T-helper 17 cell (primary cell): ENCODE measurements around the gene AFF1. TPM values are rescaled to one million over a fixed set of nuclear protein-coding genes. Genes with fewer than 3 reads are reported as not detected.

ENCODE experiments used
- ATAC-seq: fragments of 150-1000 bp; cut with Tn5 transposase; 2 replicates; pipeline ENCODE4 v1.10.0; 2021; ENCODE audit warnings: mild to moderate bottlenecking, moderate library complexity
- DNase-seq, 3 donors: peaks; one replicate each; pipeline versions ENCODE4 v3.0.0 to v3.0.0-alpha.2; 2020 to 2021
- H3K9me3 ChIP-seq: one replicate; pipeline ENCODE4 v1.7.0; 2013; ENCODE audit warnings: low read length, mild to moderate bottlenecking; ENCODE audit not compliant: control insufficient read depth, poor library complexity, severe bottlenecking
- H3K27ac Mint-ChIP-seq: one replicate; pipeline ENCODE4 v1.8.0; 2022; ENCODE audit warnings: mild to moderate bottlenecking, moderate library complexity, mixed read lengths
- H3K27me3 Mint-ChIP-seq: one replicate; pipeline ENCODE4 v1.8.0; 2022; ENCODE audit warnings: mixed read lengths
- H3K36me3 Mint-ChIP-seq: one replicate; pipeline ENCODE4 v1.8.0; 2022; ENCODE audit warnings: low read depth, mixed read lengths
- H3K4me1 Mint-ChIP-seq: one replicate; pipeline ENCODE4 v1.8.0; 2022; ENCODE audit warnings: mild to moderate bottlenecking, mixed read lengths
- H3K4me3 Mint-ChIP-seq: one replicate; pipeline ENCODE4 v1.8.0; 2022; ENCODE audit warnings: mild to moderate bottlenecking, moderate library complexity, mixed read lengths
- total RNA-seq, 4 donors: library from RNA in 2 of 4; stranded (reverse) in 2 of 4; gene quantifications; one replicate each; pipeline ENCODE4 v1.2.3 and lab custom pipeline; 2022 to 2026

The AFF1 gene
- total RNA-seq, 2 donors from 2014 or later = 105 to 121 TPM

- Mint-ChIP-seq H3K4me1 (peaks cover 4% of the 10 kb centered on the region), H3K4me3 (no peak overlapping the region), H3K27ac (no peak overlapping the region), H3K27me3 (no peaks in the 10 kb centered on the region), H3K36me3 (peaks cover 4% of the 10 kb centered on the region)
- no peaks in the 10 kb centered on the region for H3K9me3 ChIP-seq
- ATAC-seq (no peak), DNase-seq (no peak)
Observed at GRCh38 chr4:87179751-87180150, 244.9 kb downstream of the AFF1 start.

- H3K9me3 ChIP-seq = no peaks in the 10 kb centered on the region
- Mint-ChIP-seq H3K4me3 (no peak overlapping the region), H3K36me3 (no peaks in the 10 kb centered on the region), H3K27ac (no peak overlapping the region), H3K27me3 (no peaks in the 10 kb centered on the region), H3K4me1 (peaks cover 4% of the 10 kb centered on the region)
- DNase-seq (no peak), ATAC-seq (no peak)
Observed at GRCh38 chr4:87180767-87181166, 246.0 kb downstream of the AFF1 start.

- ATAC-seq (no peak), DNase-seq (no peak)
- no peaks in the 10 kb centered on the region for H3K27me3 Mint-ChIP-seq
- H3K9me3 ChIP-seq = no peaks in the 10 kb centered on the region
- no peak overlapping the region for H3K27ac Mint-ChIP-seq
- H3K36me3 Mint-ChIP-seq = no peaks in the 10 kb centered on the region
- peaks cover 2% of the 10 kb centered on the region for H3K4me1 Mint-ChIP-seq
- no peak overlapping the region for H3K4me3 Mint-ChIP-seq
Observed at GRCh38 chr4:87185146-87185870, 250.5 kb downstream of the AFF1 start.

GRCh38 chr4:87188048-87188447 is 253.2 kb downstream of the AFF1 start:
- Mint-ChIP-seq H3K27me3 (no peaks in the 10 kb centered on the region), H3K27ac (no peak overlapping the region)
- no peak for ATAC-seq

GRCh38 chr4:87188932-87189331 is 254.1 kb downstream of the AFF1 start:
- Mint-ChIP-seq H3K4me3 (no peak overlapping the region), H3K27ac (no peak overlapping the region), H3K27me3 (no peaks in the 10 kb centered on the region), H3K4me1 (peaks cover 5% of the 10 kb centered on the region), H3K36me3 (no peaks in the 10 kb centered on the region)
- ATAC-seq (no peak), DNase-seq (no peak)
- no peaks in the 10 kb centered on the region for H3K9me3 ChIP-seq

More at GRCh38 chr4:87188048-87188447, 253.2 kb downstream of the AFF1 start:
- no peaks in the 10 kb centered on the region for H3K9me3 ChIP-seq
- H3K4me3 Mint-ChIP-seq = no peak overlapping the region
- no peak for DNase-seq
- no peaks in the 10 kb centered on the region for H3K36me3 Mint-ChIP-seq
- peaks cover 5% of the 10 kb centered on the region for H3K4me1 Mint-ChIP-seq

Other genes starting within 250 kb of the AFF1 start
- not detected for gene SLC10A6, start 85.6 kb upstream of the AFF1 start, total RNA-seq
- not detected for gene C4orf36, start 42.6 kb upstream of the AFF1 start, total RNA-seq